Heart left ventricle (tissue), 16 donors: Measurements from ENCODE around the gene EIF4E3. TPM values are rescaled to one million over a fixed set of nuclear protein-coding genes. Genes with fewer than 3 reads are reported as not detected.

Experiments
- ATAC-seq, 4 donors: fragments of 200-7000 bp; cut with Tn5 transposase; one replicate each; pipeline ENCODE4 v1.9.1; 2020 to 2022; ENCODE audit warnings: moderate library complexity in 4 of 4, mild to moderate bottlenecking in 3 of 4, moderate number of reproducible peaks in 1 of 4
- DNase-seq, 5 donors: peaks; one replicate each; pipeline ENCODE4 v3.0.0-alpha.2; 2020
- H3K27ac ChIP-seq, 12 donors: fragments of 200-600 bp; sonication (generic) in 4 of 12; one replicate each; pipeline versions ENCODE4 v1.5.0 to v1.8.0; 2016 to 2022; ENCODE audit warnings: mild to moderate bottlenecking in 2 of 12
- H3K27me3 ChIP-seq, 9 donors: fragments of 200-600 bp; sonication (generic) in 2 of 9; one replicate each; pipeline versions ENCODE4 v1.5.1 to v1.8.0; 2016 to 2022; ENCODE audit warnings: mild to moderate bottlenecking in 3 of 9
- H3K36me3 ChIP-seq, 9 donors: fragments of 200-600 bp; sonication (generic) in 2 of 9; one replicate each; pipeline versions ENCODE4 v1.5.0 to v1.8.0; 2018 to 2022; ENCODE audit warnings: mild to moderate bottlenecking in 2 of 9
- H3K4me1 ChIP-seq, 12 donors: fragments of 200-600 bp; sonication (generic) in 4 of 12; one replicate each; pipeline versions ENCODE4 v1.5.0 to v1.8.0; 2016 to 2022; ENCODE audit warnings: mild to moderate bottlenecking in 3 of 12
- H3K4me3 ChIP-seq, 12 donors: fragments of 200-600 bp; sonication (generic) in 4 of 12; one replicate each; pipeline versions ENCODE4 v1.5.0 to v1.8.0; 2017 to 2022; ENCODE audit warnings: mild to moderate bottlenecking in 9 of 12, moderate library complexity in 4 of 12
- H3K9me3 ChIP-seq, 12 donors: fragments of 200-600 bp; sonication (generic) in 4 of 12; one replicate each; pipeline versions ENCODE4 v1.5.0 to v1.8.0; 2016 to 2022; ENCODE audit warnings: mild to moderate bottlenecking in 1 of 12
- POLR2A ChIP-seq, 2 donors: fragments of 450-650 bp; IDR thresholded peaks; one replicate each; pipeline ENCODE4 v1.6.1; 2017; ENCODE audit warnings: antibody characterized with exemption in 2 of 2, mild to moderate bottlenecking in 2 of 2, moderate library complexity in 2 of 2
- WGBS, 4 donors: extraction: QIAGEN DNeasy Blood & Tissue Kit in 2 of 4; methylation state at CpG; one replicate each; pipeline versions ENCODE4 v1.1.5 to v1.1.7; 2013 to 2018; 5-methylcytosine and 5-hydroxymethylcytosine counted together
- intact Hi-C, 10 donors: fragments of 100-400 bp; cut with DNase I; formaldehyde crosslinking; loops; one replicate each; pipeline versions ENCODE4 v1.11.1 to v1.14.2; 2022
- polyA plus RNA-seq, 2 donors: library from polyadenylated mRNA; stranded (reverse); fragments of 200-250 nt; gene quantifications; one replicate each; pipeline ENCODE4 v1.2.3, GENCODE V29; 2013
- total RNA-seq, 9 donors: library from RNA; depleted of rRNA in 2 of 9; stranded (reverse); fragments of >200 nt in 2 of 9; fragmentation: NEBNext Ultra II Directional in 3 of 9; extraction: Animal tissue kit (Norgen Biotek cat#: 25700) in 3 of 9; gene quantifications; one replicate each; pipeline versions ENCODE4 v1.1.0 to v1.2.4, GENCODE V29; 2016 to 2023
- TF ChIP-seq, protein P1 (sequence below), 12 donors: fragments of 200-600 bp; sonication (generic) in 4 of 12; IDR thresholded peaks; one replicate each; pipeline versions ENCODE4 v1.5.0 to v1.8.0; 2018 to 2022; ENCODE audit warnings: antibody characterized with exemption in 12 of 12, mild to moderate bottlenecking in 5 of 12
- donor health status: ischemic (EF 13 %, LVEDD 7.1; RV severe dilation, severe dysfunction).
- donor health status: healthy with polysubstance abuse.
- donor health status: DM: no; HTN: yes; CAD: no.
- donor health status: DM: no; HTN: no; CAD: no.
- donor health status: ischemic (EF 25% LVEDD 6.9; RV normal size, moderate dysfunction).
- donor health status: ischemic (EF 25% LVEDD 5.7; RV mildly dilated, moderate dysfunction).
- donor health status: healthy.
- donor health status: DM: yes; HTN: yes; CAD: no.
- donor health status: ischemic (EF 35%, LVEDD 5.7; RV mildly dilated, moderate dysfunction).
- donor health status: nonischemic (EF 11% LVEDD 7.7; RV severe dilation, severe dysfunction).
- donor health status: DM: yes; HTN: yes; CAD: no.
- donor health status: PGD.
- donor health status: ischemic (EF 29% LVEDD 5.4; RV normal size, mild dysfunction).
- donor health status: nonischemic (EF 23%, LVEDD 6.1; RV moderate dilation, normal function).

Gene EIF4E3
- total and polyA plus RNA-seq, 11 donors: 18.4 to 53.0 (median 45.4) TPM

GRCh38 chr3:71760140-71760539 is 34.9 kb upstream of the EIF4E3 start:
- Histone ChIP-seq H3K9me3 (no peaks in the 10 kb centered on the region), H3K27ac (no peak overlapping the region), H3K4me3 (no peak overlapping the region), H3K4me1 (peaks cover 0 to 4% (median 0%) of the 10 kb centered on the region in 12 donors), H3K36me3 (no peaks in the 10 kb centered on the region), H3K27me3 (peaks cover 0 to 56% (median 4%) of the 10 kb centered on the region in 9 donors)
- ATAC-seq: no peak
- TF ChIP-seq POLR2A (IDR thresholded peaks at IDR 0.05): no peak
- TF ChIP-seq, protein P1, sequence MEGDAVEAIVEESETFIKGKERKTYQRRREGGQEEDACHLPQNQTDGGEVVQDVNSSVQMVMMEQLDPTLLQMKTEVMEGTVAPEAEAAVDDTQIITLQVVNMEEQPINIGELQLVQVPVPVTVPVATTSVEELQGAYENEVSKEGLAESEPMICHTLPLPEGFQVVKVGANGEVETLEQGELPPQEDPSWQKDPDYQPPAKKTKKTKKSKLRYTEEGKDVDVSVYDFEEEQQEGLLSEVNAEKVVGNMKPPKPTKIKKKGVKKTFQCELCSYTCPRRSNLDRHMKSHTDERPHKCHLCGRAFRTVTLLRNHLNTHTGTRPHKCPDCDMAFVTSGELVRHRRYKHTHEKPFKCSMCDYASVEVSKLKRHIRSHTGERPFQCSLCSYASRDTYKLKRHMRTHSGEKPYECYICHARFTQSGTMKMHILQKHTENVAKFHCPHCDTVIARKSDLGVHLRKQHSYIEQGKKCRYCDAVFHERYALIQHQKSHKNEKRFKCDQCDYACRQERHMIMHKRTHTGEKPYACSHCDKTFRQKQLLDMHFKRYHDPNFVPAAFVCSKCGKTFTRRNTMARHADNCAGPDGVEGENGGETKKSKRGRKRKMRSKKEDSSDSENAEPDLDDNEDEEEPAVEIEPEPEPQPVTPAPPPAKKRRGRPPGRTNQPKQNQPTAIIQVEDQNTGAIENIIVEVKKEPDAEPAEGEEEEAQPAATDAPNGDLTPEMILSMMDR (IDR thresholded peaks at IDR 0.05): no peak
- WGBS, 4 donors: 76 to 88% (median 82%) methylated on average over 1 of the region's 1 CpG
- DNase-seq: no peak
- intact Hi-C loops: no loop called here

- TF ChIP-seq POLR2A (IDR thresholded peaks at IDR 0.05): no peak
- TF ChIP-seq, protein P1 (IDR thresholded peaks at IDR 0.05): no peak
- intact Hi-C loops: no loop called here
- no peaks in the 10 kb centered on the region for H3K36me3 ChIP-seq
- 70 to 76% (median 76%) methylated on average over 5 of the region's 5 CpGs for whole genome bisulfite sequencing, 4 donors
- H3K4me1 ChIP-seq: peaks cover 0 to 5% (median 0%) of the 10 kb centered on the region in 12 donors
- H3K27ac ChIP-seq: no peak overlapping the region
- H3K9me3 ChIP-seq: no peaks in the 10 kb centered on the region
- H3K27me3 ChIP-seq: peaks cover 0 to 55% (median 8%) of the 10 kb centered on the region in 9 donors
- ATAC-seq (peak in 1 of 4 donors; percentile 38), DNase-seq (no peak)
- no peak overlapping the region for H3K4me3 ChIP-seq
These were observed 34.2 kb upstream of the EIF4E3 start for GRCh38 chr3:71759401-71759800.

- ATAC-seq: no peak
- TF ChIP-seq, protein P1 (IDR thresholded peaks at IDR 0.05): no peak
- no peak for TF ChIP-seq POLR2A (IDR thresholded peaks at IDR 0.05)
- Histone ChIP-seq H3K9me3 (no peaks in the 10 kb centered on the region), H3K27me3 (peaks cover 0 to 44% (median 8%) of the 10 kb centered on the region in 9 donors), H3K36me3 (no peaks in the 10 kb centered on the region), H3K4me1 (peaks cover 0 to 14% (median 0%) of the 10 kb centered on the region in 12 donors), H3K27ac (no peak overlapping the region), H3K4me3 (no peak overlapping the region)
- intact Hi-C loops: no loop called here
- 83 to 97% (median 84%) methylated on average over 2 of the region's 2 CpGs for WGBS, 4 donors
- no peak for DNase-seq
These were observed 32.9 kb upstream of the EIF4E3 start for GRCh38 chr3:71758091-71758490.

DNA sequence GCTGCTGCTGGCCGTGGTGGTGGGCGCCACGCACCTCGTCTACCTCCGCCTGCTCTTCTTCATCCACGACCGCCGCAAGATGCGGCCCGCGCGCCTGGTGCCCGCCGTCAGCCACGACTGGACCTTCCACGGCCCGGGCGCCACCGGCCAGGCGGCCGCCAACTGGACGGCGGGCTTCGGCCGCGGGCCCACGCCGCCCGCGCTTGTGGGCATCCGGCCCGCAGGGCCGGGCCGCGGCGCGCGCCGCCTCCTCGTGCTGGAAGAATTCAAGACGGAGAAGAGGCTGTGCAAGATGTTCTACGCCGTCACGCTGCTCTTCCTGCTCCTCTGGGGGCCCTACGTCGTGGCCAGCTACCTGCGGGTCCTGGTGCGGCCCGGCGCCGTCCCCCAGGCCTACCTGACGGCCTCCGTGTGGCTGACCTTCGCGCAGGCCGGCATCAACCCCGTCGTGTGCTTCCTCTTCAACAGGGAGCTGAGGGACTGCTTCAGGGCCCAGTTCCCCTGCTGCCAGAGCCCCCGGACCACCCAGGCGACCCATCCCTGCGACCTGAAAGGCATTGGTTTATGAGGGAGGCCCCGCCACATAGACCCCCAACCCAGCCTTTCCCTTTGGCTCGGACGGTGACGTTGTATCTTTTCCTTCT is 29.5 kb upstream of the EIF4E3 start:
- intact Hi-C loops: no loop called here
- TF ChIP-seq, protein P1 (IDR thresholded peaks at IDR 0.05): no peak
- TF ChIP-seq POLR2A (IDR thresholded peaks at IDR 0.05): no peak
- peak in 1 of 4 donors; percentile 35 for ATAC-seq
- WGBS, 4 donors: 12 to 38% (median 24%) methylated on average over 7 to 65 of the region's 65 CpGs
- Histone ChIP-seq H3K9me3 (no peaks in the 10 kb centered on the region), H3K4me3 (peak overlapping the region in 9 of 12 donors; percentile 41 to 67 (median 56)), H3K4me1 (peaks cover 0 to 17% (median 0%) of the 10 kb centered on the region in 12 donors), H3K27ac (no peak overlapping the region), H3K27me3 (peaks cover 0 to 35% (median 15%) of the 10 kb centered on the region in 9 donors), H3K36me3 (no peaks in the 10 kb centered on the region)
- DNase-seq: no peak
